ENCODE measurements around the gene KCNK5. TPM values are rescaled to one million over a fixed set of nuclear protein-coding genes. Genes with fewer than 3 reads are reported as not detected.

KCNK5 gene
- total and polyA plus RNA-seq, 2 of the 8 experiments (the other 6 are each of a cell fraction or from before 2014, with no cell fraction given): 20.9 to 44.3 TPM

DNA sequence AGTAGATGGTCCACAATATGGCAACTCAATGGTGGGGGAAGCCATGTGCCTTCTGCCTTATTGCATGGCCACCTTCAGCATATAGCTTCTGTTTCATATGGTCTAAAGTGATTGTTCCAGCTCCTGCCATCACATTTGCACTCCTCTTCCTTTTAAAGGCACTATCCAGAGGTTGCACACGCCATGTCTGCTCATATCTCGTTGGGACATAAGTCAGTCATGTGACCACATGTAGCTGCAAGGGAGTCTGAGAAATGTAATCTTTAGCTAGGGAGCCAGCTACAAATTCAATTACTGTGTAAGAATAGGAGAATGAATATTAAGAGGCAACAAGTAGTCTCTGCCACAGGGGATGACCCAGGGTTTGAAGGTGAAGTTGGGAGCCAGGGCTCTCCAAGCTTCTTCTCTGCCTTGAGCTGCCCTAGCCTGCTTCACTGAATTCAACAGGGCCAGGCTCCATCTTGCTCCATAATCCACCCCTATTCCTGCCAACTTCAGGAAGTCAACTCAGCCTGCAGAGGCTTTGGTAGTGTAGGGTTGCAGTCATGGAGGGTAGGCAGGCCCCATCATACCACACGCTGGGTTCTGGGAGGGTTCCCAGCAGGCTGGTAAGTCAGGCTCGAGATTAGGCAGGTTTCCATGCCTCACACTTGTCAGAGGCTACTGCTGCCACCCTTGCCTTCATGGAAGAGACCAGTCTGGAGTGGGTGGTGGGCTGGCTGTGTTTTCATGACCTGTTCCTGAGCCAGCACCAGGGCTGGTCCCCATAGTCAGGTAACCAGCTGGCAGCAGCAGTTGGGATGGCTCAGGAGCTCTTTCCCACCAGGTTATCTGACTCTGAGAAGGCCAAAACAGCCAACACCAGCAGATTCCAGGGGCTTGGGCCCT is 57.5 kb downstream of the KCNK5 start:
- no peak overlapping the region for H3K18ac ChIP-seq (ENCODE audit: extremely low read depth, low read length)
- H3K9me3 ChIP-seq (ENCODE audit: insufficient read depth in 2 of 2, low read depth in 1 of 2, low read length in 1 of 2): peaks cover 8 to 11% of the 10 kb centered on the region in 2 experiments
- H3K36me3 ChIP-seq (ENCODE audit: control insufficient read depth in 2 of 4, insufficient read depth in 4 of 4, low read length in 3 of 4): no peaks in the 10 kb centered on the region
- no peak overlapping the region for H2AFZ ChIP-seq (ENCODE audit: low read length)
- H3K23me2 ChIP-seq (ENCODE audit: low read depth, low read length): no peaks in the 10 kb centered on the region
- H2BK15ac ChIP-seq (ENCODE audit: low read length): no peak overlapping the region
- H3K79me1 ChIP-seq (ENCODE audit: low read depth, low read length): no peaks in the 10 kb centered on the region
- CTCF ChIA-PET (ENCODE audit: partially characterized antibody): interaction anchor here (0.6 to 16.2 kb wide), 10 partner anchors 12 to 155 kb away, joined by 3 to 656 read pairs (median 3); partner anchors contain the start of gene KCNK17
- no peak overlapping the region for H2BK120ac ChIP-seq (replicated peaks; ENCODE audit: low read depth, low read length)
- H4K91ac ChIP-seq (replicated peaks; ENCODE audit: insufficient read length, low read length): no peak overlapping the region
- H3K14ac ChIP-seq (ENCODE audit: insufficient read length): no peak overlapping the region
- 97% methylated on average over 4 of the region's 4 CpGs; no CpG with 5 or more reads in 1 of the 2 experiments for WGBS, 2 experiments (ENCODE audit: extremely low coverage in 1 of 2, insufficient coverage in 1 of 2, insufficient read length in 1 of 2, insufficient replicate concordance in 2 of 2, low coverage in 1 of 2, low lambda C conversion rate in 2 of 2, missing lambda C conversion rate in 1 of 2)
- no peak for FAIRE-seq
- H4K20me1 ChIP-seq (replicated peaks in 1 of 2; ENCODE audit: control insufficient read depth in 1 of 2, insufficient read depth in 2 of 2, low read length in 2 of 2): no peaks in the 10 kb centered on the region
- no peaks in the 10 kb centered on the region for H3K27me3 ChIP-seq (replicated peaks in 1 of 4; ENCODE audit: control insufficient read depth in 3 of 4, extremely low read depth in 1 of 4, insufficient read depth in 3 of 4, low read length in 3 of 4)
- no peak overlapping the region for H2BK12ac ChIP-seq (ENCODE audit: low read depth, low read length)
- H3K4me3 ChIP-seq (ENCODE audit: extremely low read depth in 1 of 4, insufficient read depth in 2 of 4, low read depth in 3 of 4, low read length in 4 of 4): no peak overlapping the region
- H2AK5ac ChIP-seq (ENCODE audit: low read depth, low read length): no peak overlapping the region
- H2BK5ac ChIP-seq (ENCODE audit: low read depth, low read length): no peak overlapping the region
- H3K56ac ChIP-seq (replicated peaks; ENCODE audit: insufficient read length, low read depth, low read length): no peak overlapping the region
- H2BK20ac ChIP-seq (ENCODE audit: low read length): no peak overlapping the region
- POLR2A ChIA-PET (ENCODE audit: partially characterized antibody): interaction anchor here (1.0 to 1.2 kb wide), 2 partner anchors 10 to 11 kb away, joined by 4 to 5 read pairs; no protein-coding TSS in a partner anchor
- no peak overlapping the region for H3K4me2 ChIP-seq (ENCODE audit: insufficient read depth in 1 of 2, low read depth in 2 of 2, low read length in 2 of 2)
- H3K23ac ChIP-seq (ENCODE audit: insufficient read length): no peak overlapping the region
- H3K27ac ChIP-seq (ENCODE audit: low read depth, low read length): no peak overlapping the region
- TF ChIP-seq, protein P1, sequence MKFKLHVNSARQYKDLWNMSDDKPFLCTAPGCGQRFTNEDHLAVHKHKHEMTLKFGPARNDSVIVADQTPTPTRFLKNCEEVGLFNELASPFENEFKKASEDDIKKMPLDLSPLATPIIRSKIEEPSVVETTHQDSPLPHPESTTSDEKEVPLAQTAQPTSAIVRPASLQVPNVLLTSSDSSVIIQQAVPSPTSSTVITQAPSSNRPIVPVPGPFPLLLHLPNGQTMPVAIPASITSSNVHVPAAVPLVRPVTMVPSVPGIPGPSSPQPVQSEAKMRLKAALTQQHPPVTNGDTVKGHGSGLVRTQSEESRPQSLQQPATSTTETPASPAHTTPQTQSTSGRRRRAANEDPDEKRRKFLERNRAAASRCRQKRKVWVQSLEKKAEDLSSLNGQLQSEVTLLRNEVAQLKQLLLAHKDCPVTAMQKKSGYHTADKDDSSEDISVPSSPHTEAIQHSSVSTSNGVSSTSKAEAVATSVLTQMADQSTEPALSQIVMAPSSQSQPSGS (IDR thresholded peaks at IDR 0.05; ENCODE audit: low read length): no peak
- no peak for TF ChIP-seq HDAC6 (IDR thresholded peaks at IDR 0.05; ENCODE audit: low read depth, low read length)
- TF ChIP-seq, protein P2, sequence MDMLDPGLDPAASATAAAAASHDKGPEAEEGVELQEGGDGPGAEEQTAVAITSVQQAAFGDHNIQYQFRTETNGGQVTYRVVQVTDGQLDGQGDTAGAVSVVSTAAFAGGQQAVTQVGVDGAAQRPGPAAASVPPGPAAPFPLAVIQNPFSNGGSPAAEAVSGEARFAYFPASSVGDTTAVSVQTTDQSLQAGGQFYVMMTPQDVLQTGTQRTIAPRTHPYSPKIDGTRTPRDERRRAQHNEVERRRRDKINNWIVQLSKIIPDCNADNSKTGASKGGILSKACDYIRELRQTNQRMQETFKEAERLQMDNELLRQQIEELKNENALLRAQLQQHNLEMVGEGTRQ (IDR thresholded peaks at IDR 0.05; ENCODE audit: low read length): peak; percentile 35; the same call in 1 of the 2 replicates
- TF ChIP-seq CHD1 (IDR thresholded peaks at IDR 0.05; ENCODE audit: low read depth, low read length): no peak
- no peaks in the 10 kb centered on the region for H3K4me1 ChIP-seq (replicated peaks in 1 of 4; ENCODE audit: control insufficient read depth in 3 of 4, insufficient read depth in 4 of 4, low read length in 3 of 4)
- H3K9ac ChIP-seq (replicated peaks in 1 of 4; ENCODE audit: extremely low read depth in 1 of 4, low read depth in 3 of 4, low read length in 3 of 4): no peak overlapping the region
- H3K79me2 ChIP-seq (ENCODE audit: control insufficient read depth in 1 of 2, insufficient read depth in 2 of 2, low read length in 2 of 2): no peaks in the 10 kb centered on the region
- no peak for DNase-seq (ENCODE audit: low read depth in 1 of 2, low spot score in 2 of 2)
- no peak overlapping the region for H3K4ac ChIP-seq (replicated peaks; ENCODE audit: insufficient read length, low read depth, low read length)
- no peak overlapping the region for H4K5ac ChIP-seq (ENCODE audit: insufficient read length, low read depth, low read length)
- H4K8ac ChIP-seq (ENCODE audit: extremely low read depth, insufficient read depth, low read length): no peak overlapping the region
